Measurements from ENCODE around the gene ABL1. TPM values are rescaled to one million over a fixed set of nuclear protein-coding genes. Genes with fewer than 3 reads are reported as not detected.

The ABL1 gene
- total and polyA plus RNA-seq, 4 donors: 23.3 to 60.0 (median 37.7) TPM

GRCh38 chr9:130871395-130872062, 36.5 kb downstream of the ABL1 start:
- H3K27ac ChIP-seq (ENCODE audit: low read depth in 1 of 2, low read length in 1 of 2): peak overlapping the region in 1 of 2 donors; percentile 92
- H3K4me1 ChIP-seq (ENCODE audit: control insufficient read depth in 5 of 5, insufficient read depth in 5 of 5, low read length in 5 of 5): peaks cover 0 to 3% (median 0%) of the 10 kb centered on the region in 5 donors
- H3K27me3 ChIP-seq (ENCODE audit: control insufficient read depth in 3 of 3, insufficient read depth in 3 of 3, low read length in 2 of 3): no peaks in the 10 kb centered on the region
- DNase-seq (no peak), ATAC-seq (ENCODE audit: insufficient read depth, low FRiP score) (no peak)
- H3K9me3 ChIP-seq (ENCODE audit: control insufficient read depth in 4 of 4, insufficient read depth in 3 of 4, low read length in 3 of 4): no peaks in the 10 kb centered on the region
- TF ChIP-seq CTCF (IDR thresholded peaks at IDR 0.05; ENCODE audit: control extremely low read depth, extremely low read depth): no peak
- H3K4me3 ChIP-seq: no peak overlapping the region
- WGBS, 2 donors: 86% methylated on average over 10 of the region's 10 CpGs
- H3K9ac ChIP-seq (ENCODE audit: insufficient read depth in 1 of 2, low read length in 2 of 2): no peak overlapping the region
- H3K36me3 ChIP-seq (ENCODE audit: control insufficient read depth in 4 of 4, insufficient read depth in 4 of 4, low read length in 4 of 4): peaks cover 0 to 44% (median 13%) of the 10 kb centered on the region in 4 donors

GRCh38 chr9:130872093-130872492, 37.0 kb downstream of the ABL1 start:
- H3K4me1 ChIP-seq (ENCODE audit: control insufficient read depth in 5 of 5, insufficient read depth in 5 of 5, low read length in 5 of 5): peaks cover 0 to 3% (median 0%) of the 10 kb centered on the region in 5 donors
- ATAC-seq (ENCODE audit: insufficient read depth, low FRiP score) (no peak), DNase-seq (no peak)
- no peak overlapping the region for H3K4me3 ChIP-seq
- H3K36me3 ChIP-seq (ENCODE audit: control insufficient read depth in 4 of 4, insufficient read depth in 4 of 4, low read length in 4 of 4): peaks cover 0 to 47% (median 13%) of the 10 kb centered on the region in 4 donors
- no peak for TF ChIP-seq CTCF (IDR thresholded peaks at IDR 0.05; ENCODE audit: control extremely low read depth, extremely low read depth)
- no peak overlapping the region for H3K27ac ChIP-seq (ENCODE audit: low read depth in 1 of 2, low read length in 1 of 2)
- no peak overlapping the region for H3K9ac ChIP-seq (ENCODE audit: insufficient read depth in 1 of 2, low read length in 2 of 2)
- no peaks in the 10 kb centered on the region for H3K27me3 ChIP-seq (ENCODE audit: control insufficient read depth in 3 of 3, insufficient read depth in 3 of 3, low read length in 2 of 3)
- WGBS, 2 donors: 92 to 96% methylated on average over 15 of the region's 15 CpGs
- no peaks in the 10 kb centered on the region for H3K9me3 ChIP-seq (ENCODE audit: control insufficient read depth in 4 of 4, insufficient read depth in 3 of 4, low read length in 3 of 4)

GRCh38 chr9:130872508-130872907, 37.5 kb downstream of the ABL1 start:
- no peak overlapping the region for H3K4me3 ChIP-seq
- H3K9ac ChIP-seq (ENCODE audit: insufficient read depth in 1 of 2, low read length in 2 of 2): no peak overlapping the region
- peak overlapping the region in 1 of 2 donors; percentile 52 for H3K27ac ChIP-seq (ENCODE audit: low read depth in 1 of 2, low read length in 1 of 2)
- 90 to 91% methylated on average over 9 of the region's 9 CpGs for WGBS, 2 donors
- peaks cover 0 to 46% (median 13%) of the 10 kb centered on the region in 4 donors for H3K36me3 ChIP-seq (ENCODE audit: control insufficient read depth in 4 of 4, insufficient read depth in 4 of 4, low read length in 4 of 4)
- peaks cover 0 to 3% (median 0%) of the 10 kb centered on the region in 5 donors for H3K4me1 ChIP-seq (ENCODE audit: control insufficient read depth in 5 of 5, insufficient read depth in 5 of 5, low read length in 5 of 5)
- no peaks in the 10 kb centered on the region for H3K27me3 ChIP-seq (ENCODE audit: control insufficient read depth in 3 of 3, insufficient read depth in 3 of 3, low read length in 2 of 3)
- DNase-seq (no peak), ATAC-seq (ENCODE audit: insufficient read depth, low FRiP score) (no peak)
- no peaks in the 10 kb centered on the region for H3K9me3 ChIP-seq (ENCODE audit: control insufficient read depth in 4 of 4, insufficient read depth in 3 of 4, low read length in 3 of 4)
- no peak for TF ChIP-seq CTCF (IDR thresholded peaks at IDR 0.05; ENCODE audit: control extremely low read depth, extremely low read depth)

Data from lung (tissue), 12 donors.